Testis (tissue), 3 donors: ENCODE data around the gene OTUB2. TPM values are rescaled to one million over a fixed set of nuclear protein-coding genes. Genes with fewer than 3 reads are reported as not detected.

ENCODE experiments used
- DNase-seq: peaks from one replicate; pipeline ENCODE4 v3.0.0-alpha.2; 2019
- H3K27ac ChIP-seq, 2 donors: fragments of 200-600 bp; sonication (generic); one replicate each; pipeline ENCODE4 v1.5.1; 2019
- H3K27me3 ChIP-seq: fragments of 200-600 bp; sonication (generic); one replicate; pipeline ENCODE4 v1.5.1; 2019
- H3K36me3 ChIP-seq: fragments of 200-600 bp; sonication (generic); one replicate; pipeline ENCODE4 v1.5.1; 2017; ENCODE audit warnings: low read depth; ENCODE audit errors: missing control alignments
- H3K4me1 ChIP-seq: fragments of 200-600 bp; sonication (generic); one replicate; pipeline ENCODE4 v1.5.1; 2019
- H3K4me3 ChIP-seq, 2 donors: fragments of 200-600 bp; sonication (generic); one replicate each; pipeline ENCODE4 v1.5.1; 2017 to 2019
- H3K9me3 ChIP-seq: fragments of 200-600 bp; sonication (generic); one replicate; pipeline ENCODE4 v1.5.1; 2017
- POLR2A ChIP-seq: fragments of 450-650 bp; IDR thresholded peaks from one replicate; pipeline ENCODE4 v1.6.1; 2017; ENCODE audit warnings: antibody characterized with exemption, mild to moderate bottlenecking, moderate library complexity
- WGBS, 2 donors: methylation state at CpG; one replicate each; pipeline ENCODE4 v1.1.5; 2018; 5-methylcytosine and 5-hydroxymethylcytosine counted together
- intact Hi-C: fragments of 100-400 bp; cut with DNase I; formaldehyde crosslinking; loops from one replicate; pipeline ENCODE4 v1.15.1; 2023; ENCODE audit warnings: low total_unique reads
- polyA plus RNA-seq: library from polyadenylated mRNA; stranded (reverse); fragments of 350-450 nt; fragmentation: Illumina TruSeq; extraction: RNeasy Lipid Tissue Mini Kit (QIAGEN cat#74804); gene quantifications from one replicate; pipeline ENCODE4 v1.2.3, GENCODE V29; 2014; ENCODE audit warnings: low read depth, low replicate concordance; ENCODE audit not compliant: insufficient read depth
- total RNA-seq, 2 donors: library from RNA; depleted of rRNA; stranded (reverse); fragments of >200 nt; gene quantifications; one replicate each; pipeline ENCODE4 v1.2.3, GENCODE V29; 2016
- TF ChIP-seq, protein P1 (sequence below), 3 experiments: fragments of 450-650 bp in 2 of 3; fragments of 200-600 bp in 1 of 3; sonication (generic) in 1 of 3; IDR thresholded peaks; one replicate each; pipeline ENCODE4 v1.5.1; 2016 to 2019; ENCODE audit warnings: antibody characterized with exemption in 3 of 3, mild to moderate bottlenecking in 2 of 3, moderate library complexity in 1 of 3

OTUB2 gene
- total and polyA plus RNA-seq, 3 donors from 2014 or later = 8.4 to 19.3 (median 16.8) TPM

DNA sequence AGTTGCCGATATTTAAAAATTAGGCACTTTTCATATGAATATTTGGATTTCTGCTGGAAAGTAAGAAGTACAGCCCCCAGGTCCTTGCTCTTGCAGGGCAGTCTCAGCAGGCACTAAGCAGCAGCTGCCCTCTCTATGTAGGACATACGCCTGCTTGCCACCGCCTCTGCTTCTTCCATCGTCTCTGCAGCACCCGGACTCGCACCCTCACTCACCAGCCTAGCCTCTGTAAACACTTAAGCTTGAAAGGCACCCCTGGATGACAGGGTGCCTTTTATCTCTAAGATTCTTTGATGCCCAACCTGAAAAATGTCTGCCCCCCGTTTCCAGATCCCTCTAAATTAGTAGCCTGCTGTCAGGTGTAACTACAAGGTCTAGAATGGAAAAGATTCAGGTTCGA lies 19.0 kb downstream of the OTUB2 start:
- H3K4me3 ChIP-seq = no peak overlapping the region
- no peak overlapping the region for H3K27ac ChIP-seq
- no peaks in the 10 kb centered on the region for H3K9me3 ChIP-seq
- no peak for DNase-seq
- TF ChIP-seq, protein P1, sequence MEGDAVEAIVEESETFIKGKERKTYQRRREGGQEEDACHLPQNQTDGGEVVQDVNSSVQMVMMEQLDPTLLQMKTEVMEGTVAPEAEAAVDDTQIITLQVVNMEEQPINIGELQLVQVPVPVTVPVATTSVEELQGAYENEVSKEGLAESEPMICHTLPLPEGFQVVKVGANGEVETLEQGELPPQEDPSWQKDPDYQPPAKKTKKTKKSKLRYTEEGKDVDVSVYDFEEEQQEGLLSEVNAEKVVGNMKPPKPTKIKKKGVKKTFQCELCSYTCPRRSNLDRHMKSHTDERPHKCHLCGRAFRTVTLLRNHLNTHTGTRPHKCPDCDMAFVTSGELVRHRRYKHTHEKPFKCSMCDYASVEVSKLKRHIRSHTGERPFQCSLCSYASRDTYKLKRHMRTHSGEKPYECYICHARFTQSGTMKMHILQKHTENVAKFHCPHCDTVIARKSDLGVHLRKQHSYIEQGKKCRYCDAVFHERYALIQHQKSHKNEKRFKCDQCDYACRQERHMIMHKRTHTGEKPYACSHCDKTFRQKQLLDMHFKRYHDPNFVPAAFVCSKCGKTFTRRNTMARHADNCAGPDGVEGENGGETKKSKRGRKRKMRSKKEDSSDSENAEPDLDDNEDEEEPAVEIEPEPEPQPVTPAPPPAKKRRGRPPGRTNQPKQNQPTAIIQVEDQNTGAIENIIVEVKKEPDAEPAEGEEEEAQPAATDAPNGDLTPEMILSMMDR (IDR thresholded peaks at IDR 0.05) = no peak
- TF ChIP-seq POLR2A = no peak
- peaks cover 18% of the 10 kb centered on the region for H3K4me1 ChIP-seq
- no peaks in the 10 kb centered on the region for H3K27me3 ChIP-seq
- intact Hi-C loops = no loop called here
- H3K36me3 ChIP-seq = no peaks in the 10 kb centered on the region
- WGBS, 2 donors = 86 to 89% methylated on average over 8 of the region's 8 CpGs

DNA sequence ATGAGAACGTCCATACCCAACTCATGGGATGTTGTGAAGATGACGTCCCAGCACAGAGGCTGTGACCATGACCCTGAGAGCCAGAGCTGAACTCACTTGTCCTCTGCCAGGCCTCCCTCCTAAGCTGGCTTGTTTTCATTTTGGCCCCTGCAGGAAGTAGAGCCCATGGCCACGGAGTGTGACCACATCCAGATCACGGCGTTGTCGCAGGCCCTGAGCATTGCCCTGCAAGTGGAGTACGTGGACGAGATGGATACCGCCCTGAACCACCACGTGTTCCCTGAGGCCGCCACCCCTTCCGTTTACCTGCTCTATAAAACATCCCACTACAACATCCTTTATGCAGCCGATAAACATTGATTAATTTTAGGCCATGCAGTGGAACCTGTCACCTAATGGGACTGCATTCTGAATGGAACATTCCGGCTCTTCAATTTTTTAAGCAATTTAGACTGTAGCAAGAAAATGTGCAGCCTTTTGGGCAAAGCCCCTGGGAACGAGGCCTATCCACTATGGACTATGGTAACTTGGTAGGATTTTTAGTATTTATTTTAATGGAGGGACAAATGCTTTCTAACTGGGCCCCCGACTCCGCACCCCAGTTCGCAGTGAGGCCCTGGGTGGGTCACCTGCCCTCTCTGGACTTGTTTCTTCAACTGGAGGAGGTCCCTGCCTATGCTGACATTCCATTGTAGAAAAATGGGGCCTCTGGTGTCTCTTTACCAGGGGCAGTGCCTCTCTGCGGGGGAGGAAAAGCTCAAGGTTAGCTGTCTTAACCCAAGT lies 19.6 kb downstream of the OTUB2 start:
- Histone ChIP-seq H3K27me3 (no peaks in the 10 kb centered on the region), H3K9me3 (no peaks in the 10 kb centered on the region), H3K4me1 (peaks cover 17% of the 10 kb centered on the region), H3K27ac (no peak overlapping the region), H3K4me3 (no peak overlapping the region), H3K36me3 (no peaks in the 10 kb centered on the region)
- DNase-seq = peak; percentile 15
- 81 to 84% methylated on average over 18 to 19 of the region's 19 CpGs for WGBS, 2 donors
- TF ChIP-seq, protein P1 (IDR thresholded peaks at IDR 0.05) = no peak
- no peak for TF ChIP-seq POLR2A
- intact Hi-C loops = no loop called here

DNA sequence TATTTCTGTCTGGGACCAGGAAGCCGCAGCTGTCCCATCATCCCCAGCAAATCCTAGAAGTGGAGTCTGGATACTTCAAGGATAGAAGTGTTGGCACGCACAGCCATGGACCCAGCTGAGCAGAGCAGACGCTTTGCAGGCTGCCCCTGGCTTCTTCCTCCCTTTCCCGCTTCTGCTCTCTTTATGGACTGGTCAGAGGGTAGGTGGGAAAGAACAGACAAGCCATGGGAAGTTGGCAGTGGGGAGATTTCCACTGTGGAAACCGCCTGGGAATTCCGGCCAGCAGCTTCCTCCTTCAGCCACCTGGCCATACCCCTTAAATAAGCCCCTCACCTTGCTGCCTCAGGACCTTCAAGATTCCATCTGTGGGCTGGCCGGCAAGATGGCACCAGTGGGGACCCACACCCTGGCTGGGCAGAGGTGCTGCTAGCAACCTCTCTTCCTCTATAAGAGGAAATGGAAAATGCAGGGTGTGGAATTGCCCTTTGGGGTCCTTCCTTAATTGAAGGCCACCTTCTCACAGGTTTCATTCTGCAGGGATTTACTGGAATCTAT lies 20.6 kb downstream of the OTUB2 start:
- WGBS, 2 donors = 78 to 84% methylated on average over 4 to 7 of the region's 7 CpGs
- Histone ChIP-seq H3K27me3 (no peaks in the 10 kb centered on the region), H3K27ac (peak overlapping the region in 1 of 2 donors; percentile 31), H3K4me1 (peaks cover 19% of the 10 kb centered on the region), H3K9me3 (no peaks in the 10 kb centered on the region), H3K4me3 (no peak overlapping the region), H3K36me3 (no peaks in the 10 kb centered on the region)
- intact Hi-C loops = no loop called here
- DNase-seq = peak; percentile 13
- no peak for TF ChIP-seq POLR2A
- TF ChIP-seq, protein P1 (IDR thresholded peaks at IDR 0.05) = no peak

DNA sequence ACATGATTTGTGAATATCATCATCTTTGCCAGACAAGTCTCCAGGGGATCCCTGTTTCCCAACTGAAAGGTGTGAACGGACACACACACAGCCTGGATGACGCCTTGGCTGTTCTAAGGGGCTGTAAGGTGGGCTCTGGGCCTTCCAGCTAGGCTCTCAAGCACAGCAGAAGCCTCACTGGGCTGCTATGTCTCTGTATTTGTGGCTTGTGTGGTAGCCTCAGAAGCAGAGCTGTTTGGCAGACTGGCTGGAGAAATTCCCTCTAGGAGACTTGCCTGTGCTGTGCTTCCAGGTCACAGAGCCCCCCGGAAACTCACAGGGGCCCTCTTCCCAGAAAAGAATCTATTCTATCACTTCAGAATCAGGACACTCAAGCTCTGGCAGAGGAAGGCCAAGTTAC lies 21.4 kb downstream of the OTUB2 start:
- H3K36me3 ChIP-seq = no peaks in the 10 kb centered on the region
- no peaks in the 10 kb centered on the region for H3K27me3 ChIP-seq

More for the DNA sequence above, 21.4 kb downstream of the OTUB2 start:
- peak; percentile 9 for DNase-seq
- TF ChIP-seq, protein P1 (IDR thresholded peaks at IDR 0.05) = no peak
- TF ChIP-seq POLR2A = no peak
- intact Hi-C loops = no loop called here
- 91 to 92% methylated on average over 3 of the region's 3 CpGs for WGBS, 2 donors
- Histone ChIP-seq H3K27ac (peak overlapping the region in 1 of 2 donors; percentile 30), H3K9me3 (no peaks in the 10 kb centered on the region), H3K4me3 (no peak overlapping the region), H3K4me1 (peaks cover 13% of the 10 kb centered on the region)
